SK-N-SH treated with all-trans-retinoic acid at 6 μM for 48 hours (cell line): ENCODE data around the gene PRKAA2.

Experiments used
- TOX ChIP-seq: fragments of 250-450 bp; sonication (Bioruptor Pico); IDR thresholded peaks from 2 replicates; pipeline ENCODE4 v1.8.0; 2021; ENCODE audit warnings: mild to moderate bottlenecking, moderate library complexity, borderline replicate concordance
- ZNF70 ChIP-seq: fragments of 450-650 bp; formaldehyde crosslinking; IDR thresholded peaks from 2 replicates; pipeline ENCODE4 v1.5.0; 2020; ENCODE audit warnings: mild to moderate bottlenecking, moderate library complexity

- TF ChIP-seq TOX (no peak), ZNF70 (CRISPR knock-in tag) (no peak)
Measured at GRCh38 chr1:56645677-56646305, 677 bp downstream of the PRKAA2 start.
